Erythroblast (primary cell): ENCODE data around the gene TOGARAM1.

Experiments
- DNase-seq, 2 experiments: peaks; one replicate each; lab custom pipeline; 2025; lab: John Stamatoyannopoulos, UW
- GATA1 ChIP-seq: IDR thresholded peaks from 2 replicates; pipeline ENCODE4 v1.6.1; 2011; ENCODE audit warnings: low read depth, mild to moderate bottlenecking, control low read depth, low read length, moderate library complexity
- POLR2A ChIP-seq: IDR thresholded peaks from 2 replicates; pipeline ENCODE4 v1.6.1; 2011; ENCODE audit warnings: mild to moderate bottlenecking, low read length

Gene TOGARAM1

DNA sequence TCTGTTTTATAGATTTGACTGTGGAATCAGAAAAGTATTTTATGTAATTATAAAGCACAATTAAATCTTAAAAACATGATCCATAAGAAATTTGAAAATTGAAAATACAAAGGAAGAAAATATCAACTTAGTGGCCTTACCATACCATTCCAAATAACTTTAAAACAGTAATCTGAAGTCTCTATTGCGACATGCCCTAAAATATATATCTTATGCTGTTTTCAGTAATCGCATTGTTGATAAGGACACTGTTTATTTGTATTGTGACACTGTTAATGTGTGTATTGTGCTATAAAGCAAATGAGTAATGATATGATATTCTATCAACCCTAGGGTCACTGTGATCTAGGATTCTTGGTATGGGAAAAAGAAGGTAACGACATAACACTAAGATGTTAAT is 7.2 kb upstream of the TOGARAM1 start:
- DNase-seq, result no peak
- TF ChIP-seq GATA1, result no peak
- TF ChIP-seq POLR2A, result no peak

DNA sequence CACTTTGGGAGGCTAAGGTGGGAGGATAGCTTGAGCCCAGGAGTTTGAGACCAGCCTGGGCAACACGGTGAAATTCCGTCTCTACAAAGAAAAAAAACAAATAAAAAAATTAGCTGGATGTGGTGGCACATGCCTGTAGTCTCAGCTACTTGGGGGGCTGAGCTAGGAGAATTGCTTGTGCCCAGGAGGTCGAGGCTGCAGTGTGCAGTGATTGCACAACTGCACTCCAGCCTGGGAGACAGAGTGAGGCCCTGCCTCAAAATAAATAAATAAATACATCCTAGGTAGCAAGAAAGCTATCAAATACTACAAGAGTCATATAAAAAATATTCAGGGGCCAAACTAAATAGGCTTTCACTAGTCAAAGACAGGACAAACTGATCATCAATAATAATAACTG is 6.5 kb upstream of the TOGARAM1 start:
- DNase-seq, result no peak
- TF ChIP-seq GATA1, result no peak
- no peak for TF ChIP-seq POLR2A

- DNase-seq, result no peak
- TF ChIP-seq GATA1, result no peak
- TF ChIP-seq POLR2A, result no peak
Measured at GRCh38 chr14:44956866-44957265, 5.1 kb upstream of the TOGARAM1 start.

GRCh38 chr14:44959538-44959937 is 2.5 kb upstream of the TOGARAM1 start:
- no peak for DNase-seq
- TF ChIP-seq POLR2A, result no peak
- TF ChIP-seq GATA1, result no peak

DNA sequence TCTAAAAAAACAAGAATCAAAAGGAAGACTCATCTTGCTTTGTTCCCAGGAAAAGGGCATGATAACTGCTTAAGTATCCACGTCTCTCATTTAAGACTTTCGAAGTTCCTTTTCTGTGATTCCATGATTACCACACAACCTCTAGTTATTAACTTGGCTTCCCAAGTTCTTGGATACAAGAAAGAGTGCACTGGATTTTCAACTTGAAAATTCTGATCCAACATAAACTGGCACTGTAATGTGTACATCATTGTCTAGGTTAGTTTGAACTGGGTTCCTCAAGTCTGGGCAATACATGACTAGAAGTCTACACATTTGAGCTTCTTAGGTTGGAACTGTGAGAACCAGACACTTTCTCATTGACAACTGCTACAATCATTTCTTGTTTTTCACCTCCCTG is 1.8 kb upstream of the TOGARAM1 start:
- peak; percentile 16 to 31 for DNase-seq
- no peak for TF ChIP-seq POLR2A
- no peak for TF ChIP-seq GATA1

DNA sequence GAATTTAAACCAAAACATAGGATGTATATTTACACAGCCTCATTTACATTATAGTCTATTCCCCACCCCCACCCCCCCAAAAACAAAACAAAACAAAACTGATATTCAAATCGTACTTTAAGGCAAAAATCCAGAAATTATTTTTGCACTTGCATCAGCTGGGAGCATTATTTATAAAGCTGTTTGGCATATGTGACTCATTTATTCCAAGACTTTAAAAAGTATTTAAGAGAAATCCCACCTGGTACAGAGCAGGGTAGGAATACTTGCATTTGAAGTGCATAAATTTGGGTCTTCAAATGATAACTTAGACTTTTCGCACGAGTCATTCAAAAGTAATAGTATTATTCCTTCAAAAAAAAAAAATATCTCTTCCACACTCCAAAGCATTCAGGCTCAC is 1.3 kb upstream of the TOGARAM1 start:
- DNase-seq, result no peak
- no peak for TF ChIP-seq POLR2A
- TF ChIP-seq GATA1, result no peak

DNA sequence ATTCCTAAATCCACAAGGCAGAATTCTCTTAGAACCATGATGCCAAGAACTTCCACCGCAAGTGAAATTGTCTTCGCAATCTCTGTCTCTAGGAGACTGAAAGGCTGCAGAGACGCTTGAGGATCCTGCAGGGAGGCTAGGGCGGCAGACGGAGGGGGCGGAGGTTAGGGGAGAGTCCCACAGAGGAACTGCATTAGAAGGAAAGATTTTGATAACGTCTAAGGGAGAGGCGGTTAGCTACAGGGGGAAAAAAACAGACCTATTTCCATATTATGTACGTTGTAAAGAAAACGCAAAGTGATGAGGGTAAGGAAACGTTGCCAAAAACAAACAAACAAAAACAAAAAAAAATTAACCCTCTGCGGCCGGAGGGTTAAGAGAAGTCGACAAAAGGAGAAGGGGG is 838 bp upstream of the TOGARAM1 start:
- DNase-seq, result peak; percentile 81 to 84
- TF ChIP-seq POLR2A (no peak), GATA1 (no peak)

DNA sequence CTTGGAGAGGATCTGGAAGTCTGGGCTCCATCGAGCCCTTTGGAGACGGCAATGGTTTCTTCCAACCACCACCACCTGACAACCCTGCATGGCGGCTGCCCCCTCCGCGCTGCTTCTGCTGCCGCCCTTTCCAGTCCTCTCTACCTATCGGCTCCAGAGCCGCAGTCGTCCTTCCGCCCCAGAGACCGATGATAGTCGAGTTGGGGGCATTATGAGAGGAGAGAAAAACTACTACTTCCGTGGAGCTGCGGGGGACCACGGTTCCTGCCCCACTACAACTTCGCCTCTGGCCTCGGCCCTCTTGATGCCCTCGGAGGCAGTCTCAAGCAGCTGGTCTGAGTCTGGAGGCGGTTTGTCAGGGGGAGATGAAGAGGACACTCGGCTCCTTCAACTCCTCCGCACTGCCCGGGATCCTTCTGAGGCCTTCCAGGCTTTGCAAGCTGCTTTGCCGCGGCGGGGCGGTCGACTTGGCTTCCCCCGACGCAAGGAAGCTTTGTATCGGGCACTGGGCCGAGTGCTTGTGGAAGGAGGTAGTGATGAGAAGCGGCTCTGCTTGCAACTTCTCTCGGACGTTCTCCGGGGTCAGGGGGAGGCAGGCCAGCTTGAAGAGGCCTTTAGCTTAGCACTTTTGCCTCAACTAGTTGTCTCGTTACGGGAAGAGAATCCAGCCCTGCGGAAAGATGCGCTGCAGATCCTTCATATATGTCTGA is 499 bp downstream of the TOGARAM1 start:
- TF ChIP-seq POLR2A (no peak), GATA1 (no peak)
- DNase-seq, result peak; percentile 74 to 76

GRCh38 chr14:44963044-44963528 is 1.1 kb downstream of the TOGARAM1 start:
- DNase-seq, result peak in 1 of 2 experiments; percentile 66

GRCh38 chr14:44963775-44964380 is 1.9 kb downstream of the TOGARAM1 start:
- no peak for TF ChIP-seq POLR2A
- no peak for TF ChIP-seq GATA1
- peak; percentile 37 to 48 for DNase-seq

More at GRCh38 chr14:44963044-44963528, 1.1 kb downstream of the TOGARAM1 start:
- TF ChIP-seq POLR2A (no peak), GATA1 (no peak)

GRCh38 chr14:44966601-44967336 is 4.8 kb downstream of the TOGARAM1 start:
- no peak for DNase-seq
- TF ChIP-seq GATA1, result no peak
- no peak for TF ChIP-seq POLR2A

DNA sequence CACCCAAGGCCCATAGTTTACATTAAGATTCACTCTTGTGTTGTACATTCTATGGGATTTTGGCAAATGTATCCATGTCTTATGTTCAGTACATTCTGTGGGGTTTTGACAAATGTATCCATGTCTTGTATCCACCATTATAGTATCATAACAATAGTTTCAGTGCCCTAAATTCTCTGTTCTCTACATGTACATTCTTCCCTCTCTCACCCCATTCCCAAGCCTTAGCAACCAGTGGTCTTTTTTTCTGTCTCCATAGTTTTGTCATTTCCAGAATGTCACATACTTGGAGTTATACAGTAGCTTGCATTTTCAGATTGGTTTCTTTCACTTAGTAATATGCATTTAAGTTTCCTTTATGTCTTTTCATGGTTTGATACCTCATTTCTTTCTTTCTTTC is 6.7 kb downstream of the TOGARAM1 start:
- no peak for TF ChIP-seq GATA1
- TF ChIP-seq POLR2A, result no peak
- DNase-seq, result no peak

DNA sequence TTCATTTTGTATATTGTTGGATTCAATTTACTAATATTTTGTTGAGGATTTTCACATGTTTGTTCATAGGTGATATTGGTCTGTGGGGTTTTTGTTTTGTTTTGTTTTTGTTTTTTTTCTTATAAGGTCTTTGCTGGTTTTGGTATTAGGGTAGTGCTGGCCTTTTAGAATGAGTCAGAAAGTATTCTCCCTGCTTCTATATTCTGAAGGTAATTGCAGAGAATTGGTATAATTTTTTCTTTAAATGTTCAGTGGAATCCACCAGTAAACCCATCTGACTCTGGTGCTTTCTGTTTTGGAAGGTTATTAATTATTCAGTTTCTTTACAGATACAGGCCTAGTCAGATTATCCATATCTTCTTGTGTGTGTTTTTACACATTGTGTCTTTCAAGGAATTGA is 8.9 kb downstream of the TOGARAM1 start:
- TF ChIP-seq GATA1 (no peak), POLR2A (no peak)
- DNase-seq, result no peak

- TF ChIP-seq POLR2A (no peak), GATA1 (no peak)
- no peak for DNase-seq
Measured at GRCh38 chr14:44971459-44971858, 9.5 kb downstream of the TOGARAM1 start.

GRCh38 chr14:44979273-44979672 is 17.3 kb downstream of the TOGARAM1 start:
- TF ChIP-seq POLR2A (no peak), GATA1 (no peak)
- DNase-seq, result no peak
